GM19452 (cell line): ENCODE results near the gene SEPHS2.
A peak's percentile ranks its signal among the peaks of the same experiment; 100 is the strongest.
"Not testable (repeated sequence)": the region's sequence is repeated elsewhere in the genome, so short reads cannot be mapped to it uniquely, and the experiment has no call there.

ENCODE experiments used
- ATAC-seq: cut with Tn5 transposase; IDR thresholded peaks from one replicate; pipeline ENCODE4 v1.9.1; 2021; ENCODE audit not compliant: unreplicated experiment

SEPHS2 gene

GRCh38 chr16:30470632-30470995 is 24.9 kb upstream of the SEPHS2 start:
- no peak for ATAC-seq

- no peak for ATAC-seq
Observed at GRCh38 chr16:30470170-30470512, 24.5 kb upstream of the SEPHS2 start.

- ATAC-seq, result no peak
Observed at GRCh38 chr16:30464078-30464477, 18.4 kb upstream of the SEPHS2 start.

- not testable (repeated sequence) for ATAC-seq
Observed at GRCh38 chr16:30461426-30461825, 15.8 kb upstream of the SEPHS2 start.

GRCh38 chr16:30459456-30459855 is 13.8 kb upstream of the SEPHS2 start:
- no peak for ATAC-seq

GRCh38 chr16:30458561-30459394 is 13.1 kb upstream of the SEPHS2 start:
- peak; percentile 87 for ATAC-seq

- ATAC-seq, result no peak
Observed at GRCh38 chr16:30457743-30458560, 12.3 kb upstream of the SEPHS2 start.

- ATAC-seq, result no peak
Observed at GRCh38 chr16:30457256-30457655, 11.6 kb upstream of the SEPHS2 start.

- no peak for ATAC-seq
Observed at GRCh38 chr16:30456302-30456701, 10.6 kb upstream of the SEPHS2 start.

GRCh38 chr16:30452709-30453580 is 7.3 kb upstream of the SEPHS2 start:
- ATAC-seq, result not testable (repeated sequence)

- ATAC-seq, result no peak
Observed at GRCh38 chr16:30449116-30449435, 3.4 kb upstream of the SEPHS2 start.

GRCh38 chr16:30447512-30448226 is 2.0 kb upstream of the SEPHS2 start:
- no peak for ATAC-seq

GRCh38 chr16:30446203-30446595 is 525 bp upstream of the SEPHS2 start:
- no peak for ATAC-seq

- ATAC-seq, result peak; percentile 4
Observed at GRCh38 chr16:30445149-30445407, 596 bp downstream of the SEPHS2 start.

GRCh38 chr16:30444231-30445148 is 1.2 kb downstream of the SEPHS2 start:
- ATAC-seq, result no peak

- no peak for ATAC-seq
Observed at GRCh38 chr16:30443631-30444030, 2.0 kb downstream of the SEPHS2 start.

- ATAC-seq, result no peak
Observed at GRCh38 chr16:30439720-30440348, 5.8 kb downstream of the SEPHS2 start.

- ATAC-seq, result no peak
Observed at GRCh38 chr16:30438835-30439234, 6.8 kb downstream of the SEPHS2 start.

GRCh38 chr16:30437511-30438046 is 8.1 kb downstream of the SEPHS2 start:
- no peak for ATAC-seq
